ENCODE measurements around the gene SLC18A2. TPM values are rescaled to one million over a fixed set of nuclear protein-coding genes. Genes with fewer than 3 reads are reported as not detected.

Gene SLC18A2
- total and polyA plus RNA-seq, 2 donors (not counting 3 experiments of a cell fraction or from before 2014, with no cell fraction given) = not detected

GRCh38 chr10:117271427-117271826, 30.5 kb downstream of the SLC18A2 start:
- H3K4me2 ChIP-seq (ENCODE audit: insufficient read depth, low read length) = no peak overlapping the region
- no peaks in the 10 kb centered on the region for H3K9me1 ChIP-seq (replicated peaks; ENCODE audit: control insufficient read depth, extremely low read depth, insufficient read depth, low read length)
- DNase-seq (ENCODE audit: low read depth, low spot score) (no peak), FAIRE-seq (no peak)
- no peak overlapping the region for H3K27ac ChIP-seq (ENCODE audit: insufficient read depth, low read depth, low read length)
- H3K9me3 ChIP-seq (replicated peaks; ENCODE audit: control insufficient read depth, insufficient read depth, low read length) = no peaks in the 10 kb centered on the region
- no peak overlapping the region for H3K9ac ChIP-seq (replicated peaks; ENCODE audit: extremely low read depth, insufficient read depth, low read length)
- BruUV-seq (replicated peaks) = no TSS peak
- H4K20me1 ChIP-seq (replicated peaks; ENCODE audit: control insufficient read depth, extremely low read depth, insufficient read depth, low read length) = no peaks in the 10 kb centered on the region
- no peaks in the 10 kb centered on the region for H3K4me1 ChIP-seq (ENCODE audit: control insufficient read depth, extremely low read depth, insufficient read depth, low read length)
- POLR2A ChIA-PET = no interaction called here
- CTCF ChIA-PET = no interaction called here
- dilution Hi-C loops (cut with MboI; ENCODE audit: extremely low pct_ligation_motif_present, low sequenced_read_pairs) = no loop called here
- H3K79me2 ChIP-seq (ENCODE audit: control insufficient read depth, insufficient read depth, low read length) = no peaks in the 10 kb centered on the region
- no peak overlapping the region for H2AFZ ChIP-seq (ENCODE audit: low read depth, low read length)
- no peak overlapping the region for H3K4me3 ChIP-seq (replicated peaks in 1 of 3; ENCODE audit: insufficient read depth in 1 of 3, low read depth in 1 of 3, low read length in 3 of 3)
- intact Hi-C loops (cut with micrococcal nuclease) = loop anchor here (1.0 kb wide), 1 partner anchor 39 kb away; no protein-coding TSS in a partner anchor
- H3K36me3 ChIP-seq (ENCODE audit: control insufficient read depth in 2 of 2, extremely low read depth in 1 of 2, insufficient read depth in 2 of 2, low read length in 2 of 2) = no peaks in the 10 kb centered on the region
- TF ChIP-seq JUN (IDR thresholded peaks at IDR 0.05; ENCODE audit: borderline replicate concordance, insufficient read depth, insufficient read length, low read depth) = no peak
- TF ChIP-seq FOS (IDR thresholded peaks at IDR 0.05; ENCODE audit: borderline replicate concordance, insufficient read depth, low read length) = no peak
- no peak for TF ChIP-seq EZH2 (IDR thresholded peaks at IDR 0.05; ENCODE audit: borderline replicate concordance, low read depth, low read length, severe bottlenecking)
- TF ChIP-seq CTCF (IDR thresholded peaks at IDR 0.05; ENCODE audit: extremely low read depth in 1 of 2, insufficient read depth in 1 of 2, low read depth in 1 of 2, low read length in 2 of 2) = no peak
- TF ChIP-seq GATA2 (IDR thresholded peaks at IDR 0.05; ENCODE audit: insufficient read depth, insufficient read length, low read depth, low read length) = no peak
- no peak for TF ChIP-seq POLR2AphosphoS5 (IDR thresholded peaks at IDR 0.05; ENCODE audit: insufficient read depth, low read depth, low read length)
- no peak for TF ChIP-seq MYC (IDR thresholded peaks at IDR 0.05; ENCODE audit: low read depth, low read length)
- TF ChIP-seq MAX (IDR thresholded peaks at IDR 0.05; ENCODE audit: insufficient read depth, insufficient read length) = no peak
- TF ChIP-seq POLR2A (IDR thresholded peaks at IDR 0.05; ENCODE audit: low read depth, low read length) = no peak
- H3K27me3 ChIP-seq (ENCODE audit: control insufficient read depth in 2 of 2, insufficient read depth in 2 of 2, low read length in 2 of 2) = no peaks in the 10 kb centered on the region

Data from endothelial cell of umbilical vein (primary cell).